Measurements from ENCODE around the gene LIMK1.

The LIMK1 gene

DNA sequence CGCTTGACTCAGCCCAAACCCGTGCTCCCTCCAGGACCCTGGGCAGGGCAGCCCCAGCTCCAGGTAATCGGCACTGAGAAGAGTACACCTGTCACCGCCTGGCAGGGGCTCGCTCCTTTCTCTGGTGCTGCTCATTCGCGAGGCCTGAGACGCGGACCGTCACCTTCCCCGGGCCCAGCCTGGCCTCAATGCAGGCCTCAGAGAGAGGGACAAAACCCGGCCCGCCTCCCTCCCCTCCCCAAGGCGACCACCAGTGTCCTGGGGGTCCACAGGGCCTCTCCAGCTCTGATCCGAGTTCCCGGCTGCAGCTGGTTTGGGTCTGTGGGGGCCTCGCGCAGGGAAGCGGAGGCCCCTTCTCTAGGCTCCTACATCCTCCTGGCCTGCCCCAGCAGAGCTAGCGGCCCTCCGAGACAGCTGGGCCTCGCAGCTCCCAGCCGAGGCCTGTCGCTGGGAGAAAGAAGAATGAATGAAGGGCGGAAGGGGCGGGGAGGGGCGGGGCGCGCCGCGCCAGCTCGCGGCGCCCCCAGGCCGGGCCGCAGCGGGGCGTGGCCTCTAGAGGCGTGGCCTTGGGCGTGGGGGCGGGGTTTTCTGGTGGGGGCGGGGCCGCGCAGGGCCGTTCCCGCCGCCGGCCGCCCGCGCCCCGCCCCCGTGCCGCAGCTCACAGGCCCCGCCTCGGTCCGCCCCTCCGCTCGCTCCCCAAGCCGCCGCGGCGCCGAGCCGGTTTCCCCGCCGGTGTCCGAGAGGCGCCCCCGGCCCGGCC, at the start of gene LIMK1:
Gene LIMK1 (plus strand): TSS at position 688 of the 760 bp plus-strand sequence. CDS start 187 bp downstream, outside the sequence.
- Histone ChIP-seq H3K79me2 (ENCODE audit: insufficient read depth, low read length) (no peaks in the 10 kb centered on the region), H3K36me3 (ENCODE audit: insufficient read depth, low read length) (peaks cover 19% of the 10 kb centered on the region), H3F3A (ENCODE audit: insufficient read depth, low read length) (no peaks in the 10 kb centered on the region), H3K9ac (ENCODE audit: low read length) (peak within 1 kb of the TSS; percentile 72), H3K4me3 (ENCODE audit: low read depth, low read length, poor library complexity, severe bottlenecking) (peak within 1 kb of the TSS; percentile 77), H3K4me1 (ENCODE audit: insufficient read depth, low read length, severe bottlenecking) (peaks cover 26% of the 10 kb centered on the region), H3K9me3 (ENCODE audit: low read length) (no peaks in the 10 kb centered on the region), H3K9me2 (ENCODE audit: low read depth, low read length) (no peaks in the 10 kb centered on the region), H2AFZ (ENCODE audit: low read length) (peak within 1 kb of the TSS; percentile 13; the same call in 1 of the 2 replicates), H4K20me1 (ENCODE audit: insufficient read depth, low read length) (no peaks in the 10 kb centered on the region), H3K4me2 (ENCODE audit: low read length) (peak within 1 kb of the TSS; percentile 93), H3K27me3 (ENCODE audit: insufficient read depth, low read length) (no peaks in the 10 kb centered on the region), H3K27ac (ENCODE audit: low read depth, low read length, poor library complexity, severe bottlenecking) (peak within 1 kb of the TSS; percentile 30)
- TF ChIP-seq, protein P1, sequence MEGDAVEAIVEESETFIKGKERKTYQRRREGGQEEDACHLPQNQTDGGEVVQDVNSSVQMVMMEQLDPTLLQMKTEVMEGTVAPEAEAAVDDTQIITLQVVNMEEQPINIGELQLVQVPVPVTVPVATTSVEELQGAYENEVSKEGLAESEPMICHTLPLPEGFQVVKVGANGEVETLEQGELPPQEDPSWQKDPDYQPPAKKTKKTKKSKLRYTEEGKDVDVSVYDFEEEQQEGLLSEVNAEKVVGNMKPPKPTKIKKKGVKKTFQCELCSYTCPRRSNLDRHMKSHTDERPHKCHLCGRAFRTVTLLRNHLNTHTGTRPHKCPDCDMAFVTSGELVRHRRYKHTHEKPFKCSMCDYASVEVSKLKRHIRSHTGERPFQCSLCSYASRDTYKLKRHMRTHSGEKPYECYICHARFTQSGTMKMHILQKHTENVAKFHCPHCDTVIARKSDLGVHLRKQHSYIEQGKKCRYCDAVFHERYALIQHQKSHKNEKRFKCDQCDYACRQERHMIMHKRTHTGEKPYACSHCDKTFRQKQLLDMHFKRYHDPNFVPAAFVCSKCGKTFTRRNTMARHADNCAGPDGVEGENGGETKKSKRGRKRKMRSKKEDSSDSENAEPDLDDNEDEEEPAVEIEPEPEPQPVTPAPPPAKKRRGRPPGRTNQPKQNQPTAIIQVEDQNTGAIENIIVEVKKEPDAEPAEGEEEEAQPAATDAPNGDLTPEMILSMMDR (IDR thresholded peaks at IDR 0.05; ENCODE audit: low read length), result no peak
- TF ChIP-seq EZH2 (IDR thresholded peaks at IDR 0.05; ENCODE audit: borderline replicate concordance, low read length), result no peak

DNA sequence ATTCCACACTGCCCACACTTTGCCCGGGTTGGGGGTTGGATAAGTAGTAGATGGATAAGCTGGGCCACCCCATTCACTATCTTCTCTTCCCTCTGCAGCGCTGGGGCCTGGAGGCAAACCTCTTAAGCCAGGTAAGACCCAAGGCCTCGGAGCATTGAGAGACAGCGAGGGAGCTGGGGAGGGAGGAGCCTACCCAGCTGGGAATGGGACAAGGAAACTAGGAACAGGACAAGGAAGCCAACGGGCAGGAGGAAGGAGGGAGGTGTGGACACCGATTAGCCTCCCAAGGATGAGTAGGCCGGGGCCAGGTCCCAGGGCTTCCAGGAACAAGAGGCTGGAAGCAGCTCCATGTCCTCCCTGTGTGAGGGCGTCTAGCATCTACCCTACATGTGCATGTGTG, 46.0 kb upstream of the LIMK1 start:
- Histone ChIP-seq H3K9ac (ENCODE audit: low read length) (no peak overlapping the region), H3K4me3 (ENCODE audit: low read depth, low read length, poor library complexity, severe bottlenecking) (no peak overlapping the region), H3K27ac (ENCODE audit: low read depth, low read length, poor library complexity, severe bottlenecking) (no peak overlapping the region), H2AFZ (ENCODE audit: low read length) (no peak overlapping the region), H3K36me3 (ENCODE audit: insufficient read depth, low read length) (no peaks in the 10 kb centered on the region), H3F3A (ENCODE audit: insufficient read depth, low read length) (no peaks in the 10 kb centered on the region), H3K79me2 (ENCODE audit: insufficient read depth, low read length) (no peaks in the 10 kb centered on the region), H3K4me2 (ENCODE audit: low read length) (no peak overlapping the region), H4K20me1 (ENCODE audit: insufficient read depth, low read length) (no peaks in the 10 kb centered on the region), H3K9me2 (ENCODE audit: low read depth, low read length) (no peaks in the 10 kb centered on the region), H3K4me1 (ENCODE audit: insufficient read depth, low read length, severe bottlenecking) (no peaks in the 10 kb centered on the region), H3K27me3 (ENCODE audit: insufficient read depth, low read length) (peaks cover 21% of the 10 kb centered on the region), H3K9me3 (ENCODE audit: low read length) (no peaks in the 10 kb centered on the region)
- TF ChIP-seq, protein P1 (IDR thresholded peaks at IDR 0.05; ENCODE audit: low read length), result no peak
- TF ChIP-seq EZH2 (IDR thresholded peaks at IDR 0.05; ENCODE audit: borderline replicate concordance, low read length), result no peak

DNA sequence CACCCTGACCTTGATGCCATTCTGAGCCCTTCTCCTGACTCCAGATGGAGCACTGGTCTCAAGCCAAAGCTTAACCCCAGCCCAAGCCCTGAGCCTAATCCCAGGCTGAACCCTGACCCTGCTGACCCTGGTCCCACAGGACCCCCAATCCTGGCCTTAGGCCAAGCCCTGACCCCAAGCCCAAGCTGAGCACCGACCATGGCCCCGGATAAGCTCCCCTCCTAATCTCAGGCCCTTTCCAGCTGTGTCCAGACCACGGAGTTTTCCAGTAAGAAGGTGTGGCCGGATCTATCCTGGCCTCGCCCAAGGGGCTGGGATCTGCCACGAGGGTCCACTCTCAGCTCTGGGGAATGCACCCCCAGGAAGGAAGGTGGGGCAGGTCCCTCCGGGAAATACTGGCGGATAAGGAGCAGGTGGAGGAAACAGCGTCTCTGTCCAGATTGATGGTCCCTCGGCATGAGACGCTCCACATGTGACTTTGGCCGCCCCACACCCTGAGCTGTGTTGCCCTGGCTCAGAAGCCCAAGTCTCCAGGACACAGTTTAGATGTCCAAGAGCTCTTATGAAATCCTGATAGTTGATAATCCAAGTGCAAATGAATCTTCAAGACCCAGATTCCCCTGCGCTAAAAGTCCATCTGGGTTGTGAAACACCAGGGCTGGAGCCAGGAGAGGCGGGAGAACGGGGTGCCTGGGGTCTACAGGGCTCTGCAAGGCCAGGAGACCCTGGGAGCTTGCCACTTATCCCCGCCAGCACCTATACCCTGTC, 45.2 kb upstream of the LIMK1 start:
- H2AFZ ChIP-seq (ENCODE audit: low read length), result no peak overlapping the region
- H3K4me2 ChIP-seq (ENCODE audit: low read length), result no peak overlapping the region
- no peak overlapping the region for H3K9ac ChIP-seq (ENCODE audit: low read length)
- H3F3A ChIP-seq (ENCODE audit: insufficient read depth, low read length), result no peaks in the 10 kb centered on the region
- H3K9me3 ChIP-seq (ENCODE audit: low read length), result no peaks in the 10 kb centered on the region
- H3K9me2 ChIP-seq (ENCODE audit: low read depth, low read length), result no peaks in the 10 kb centered on the region
- H3K79me2 ChIP-seq (ENCODE audit: insufficient read depth, low read length), result no peaks in the 10 kb centered on the region
- H3K36me3 ChIP-seq (ENCODE audit: insufficient read depth, low read length), result no peaks in the 10 kb centered on the region
- no peak for TF ChIP-seq EZH2 (IDR thresholded peaks at IDR 0.05; ENCODE audit: borderline replicate concordance, low read length)
- TF ChIP-seq, protein P1 (IDR thresholded peaks at IDR 0.05; ENCODE audit: low read length), result no peak
- no peak overlapping the region for H3K4me3 ChIP-seq (ENCODE audit: low read depth, low read length, poor library complexity, severe bottlenecking)
- H3K4me1 ChIP-seq (ENCODE audit: insufficient read depth, low read length, severe bottlenecking), result no peaks in the 10 kb centered on the region
- peaks cover 21% of the 10 kb centered on the region for H3K27me3 ChIP-seq (ENCODE audit: insufficient read depth, low read length)
- H3K27ac ChIP-seq (ENCODE audit: low read depth, low read length, poor library complexity, severe bottlenecking), result no peak overlapping the region
- H4K20me1 ChIP-seq (ENCODE audit: insufficient read depth, low read length), result no peaks in the 10 kb centered on the region
